ENCODE measurements around the gene AGPAT2. TPM values are rescaled to one million over a fixed set of nuclear protein-coding genes. Genes with fewer than 3 reads are reported as not detected.

Gene AGPAT2
- total RNA-seq, 2 donors from 2014 or later = 94.2 to 275 TPM

DNA sequence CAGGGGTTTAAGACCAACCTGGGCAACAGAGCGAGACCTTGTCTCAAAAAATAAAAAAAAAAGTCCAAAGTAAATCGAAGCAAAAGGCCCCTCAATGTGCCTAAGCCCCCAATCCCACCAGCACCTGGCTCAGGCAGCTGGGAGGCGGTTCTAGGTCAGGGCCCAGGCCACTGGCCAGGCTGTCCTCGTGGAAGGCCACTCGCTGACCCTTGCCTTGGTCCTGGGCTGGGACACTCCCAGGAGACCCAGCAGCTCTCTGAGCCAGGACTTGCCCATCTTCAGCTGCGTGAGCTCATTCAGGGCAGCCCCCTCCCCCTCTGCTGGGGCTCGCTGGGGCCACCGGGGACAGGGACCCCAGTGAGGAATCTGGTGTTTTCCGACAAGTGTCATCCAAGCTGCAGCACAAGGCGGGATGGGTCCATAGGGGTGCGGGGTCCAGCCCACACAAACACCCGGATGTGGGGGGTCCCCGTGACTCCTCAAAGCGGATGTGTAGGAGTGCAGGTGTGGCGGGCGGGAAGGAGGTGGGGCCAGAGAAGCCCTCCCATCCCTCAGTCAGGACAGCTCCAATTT lies 4.0 kb downstream of the AGPAT2 start:
- DNase-seq (no peak), ATAC-seq (no peak)
- Histone ChIP-seq H3K4me3 (no peak overlapping the region), H3K4me1 (peaks cover 65% of the 10 kb centered on the region), H3K27ac (no peak overlapping the region), H3K27me3 (no peaks in the 10 kb centered on the region), H3K9me3 (no peaks in the 10 kb centered on the region), H3K36me3 (replicated peaks in 1 of 2; ENCODE audit: insufficient read depth in 1 of 2, low read depth in 2 of 2) (no peaks in the 10 kb centered on the region)
- TF ChIP-seq CTCF (IDR thresholded peaks at IDR 0.05) = no peak
- no peak for TF ChIP-seq POLR2A (IDR thresholded peaks at IDR 0.05)
- intact Hi-C loops (cut with DNase I) = no loop called here
- WGBS, 2 donors = 89 to 94% methylated on average over 11 to 16 of the region's 16 CpGs

- TF ChIP-seq POLR2A (IDR thresholded peaks at IDR 0.05) (no peak), CTCF (IDR thresholded peaks at IDR 0.05) (no peak)
- ATAC-seq (no peak), DNase-seq (no peak)
- 81 to 100% methylated on average over 1 to 9 of the region's 10 CpGs for WGBS, 2 donors
- H3K27ac ChIP-seq = no peak overlapping the region
- no peak overlapping the region for H3K4me3 ChIP-seq
- H3K36me3 ChIP-seq (replicated peaks in 1 of 2; ENCODE audit: insufficient read depth in 1 of 2, low read depth in 2 of 2) = no peaks in the 10 kb centered on the region
- intact Hi-C loops (cut with DNase I) = no loop called here
- no peaks in the 10 kb centered on the region for H3K9me3 ChIP-seq
- peaks cover 60% of the 10 kb centered on the region for H3K4me1 ChIP-seq
- no peaks in the 10 kb centered on the region for H3K27me3 ChIP-seq
Observed at GRCh38 chr9:136682710-136683109, 4.5 kb downstream of the AGPAT2 start.

- intact Hi-C loops (cut with DNase I) = no loop called here
- peaks cover 61% of the 10 kb centered on the region for H3K4me1 ChIP-seq
- WGBS, 2 donors = 75 to 90% methylated on average over 12 to 20 of the region's 20 CpGs
- ATAC-seq (no peak), DNase-seq (no peak)
- H3K27me3 ChIP-seq = no peaks in the 10 kb centered on the region
- H3K27ac ChIP-seq = no peak overlapping the region
- H3K9me3 ChIP-seq = no peaks in the 10 kb centered on the region
- TF ChIP-seq CTCF (IDR thresholded peaks at IDR 0.05) (no peak), POLR2A (IDR thresholded peaks at IDR 0.05) (no peak)
- H3K36me3 ChIP-seq (replicated peaks in 1 of 2; ENCODE audit: insufficient read depth in 1 of 2, low read depth in 2 of 2) = no peaks in the 10 kb centered on the region
- H3K4me3 ChIP-seq = no peak overlapping the region
Observed at GRCh38 chr9:136681945-136682699, 5.1 kb downstream of the AGPAT2 start.

DNA sequence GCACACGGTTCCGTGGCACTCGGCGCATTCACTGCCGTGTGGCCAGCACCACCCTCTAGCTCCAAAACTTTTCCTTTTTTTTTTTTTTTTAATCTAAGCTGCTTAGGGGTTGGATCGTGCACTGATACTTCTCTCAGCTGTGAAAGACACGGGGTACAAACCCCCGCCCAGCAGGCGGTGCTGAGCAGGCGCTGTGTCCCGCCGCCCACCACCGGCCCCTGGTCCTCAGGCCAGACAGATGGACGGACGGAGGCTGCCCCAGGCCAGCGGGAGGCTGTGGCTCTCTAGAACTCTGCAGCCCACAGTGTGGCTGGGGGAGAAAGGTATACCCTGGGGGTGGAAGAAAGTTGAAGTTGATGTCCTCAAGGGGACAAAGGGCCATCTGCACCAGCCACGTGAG lies 6.2 kb downstream of the AGPAT2 start:
- no peaks in the 10 kb centered on the region for H3K27me3 ChIP-seq
- WGBS, 2 donors = 92 to 94% methylated on average over 16 to 17 of the region's 17 CpGs
- no peaks in the 10 kb centered on the region for H3K36me3 ChIP-seq (replicated peaks in 1 of 2; ENCODE audit: insufficient read depth in 1 of 2, low read depth in 2 of 2)
- no peak overlapping the region for H3K27ac ChIP-seq
- DNase-seq = no peak
- TF ChIP-seq CTCF (IDR thresholded peaks at IDR 0.05) (no peak), POLR2A (IDR thresholded peaks at IDR 0.05) (no peak)
- peaks cover 64% of the 10 kb centered on the region for H3K4me1 ChIP-seq
- no peaks in the 10 kb centered on the region for H3K9me3 ChIP-seq
- intact Hi-C loops (cut with DNase I) = no loop called here
- no peak overlapping the region for H3K4me3 ChIP-seq
- ATAC-seq = no peak

Data from body of pancreas (tissue), 4 donors.